ENCODE measurements around the gene ADIPOR1. TPM values are rescaled to one million over a fixed set of nuclear protein-coding genes. Genes with fewer than 3 reads are reported as not detected.
"Not testable (repeated sequence)": the region's sequence is repeated elsewhere in the genome, so short reads cannot be mapped to it uniquely, and the experiment has no call there.

The ADIPOR1 gene
- total RNA-seq (53.0 TPM), polyA plus RNA-seq (58.1 TPM)
- long read RNA-seq, donor 1, partial matches to known transcripts: 0 of 4 reads
- long read RNA-seq, donor 1, other reads (novel, unspliced or antisense): 0 of 4 reads
- long read RNA-seq, donor 2, transcript ADIPOR1-201 (8 exons, 2,177 nt): major isoform, 46 of 51 reads
- long read RNA-seq, donor 2, partial matches to known transcripts: 5 of 51 reads
- long read RNA-seq, donor 2, other reads (novel, unspliced or antisense): 0 of 51 reads
- long read RNA-seq, donor 3, transcript ADIPOR1-201 (8 exons, 2,177 nt): major isoform, 39 of 47 reads
- long read RNA-seq, donor 3, partial matches to known transcripts: 5 of 47 reads
- long read RNA-seq, donor 3, other reads (novel, unspliced or antisense): 0 of 47 reads
- long read RNA-seq, donor 4, transcript ADIPOR1-201 (8 exons, 2,177 nt): major isoform, 13 of 63 reads
- long read RNA-seq, donor 4, partial matches to known transcripts: 41 of 63 reads
- long read RNA-seq, donor 4, other reads (novel, unspliced or antisense): 8 of 63 reads
- long read RNA-seq, donor 5, transcript ADIPOR1-201 (8 exons, 2,177 nt): major isoform, 49 of 49 reads
- long read RNA-seq, donor 5, partial matches to known transcripts: 0 of 49 reads
- long read RNA-seq, donor 5, other reads (novel, unspliced or antisense): 0 of 49 reads
- long read RNA-seq, donor 6, transcript ADIPOR1-201 (8 exons, 2,177 nt): major isoform, 32 of 32 reads
- long read RNA-seq, donor 6, partial matches to known transcripts: 0 of 32 reads
- long read RNA-seq, donor 6, other reads (novel, unspliced or antisense): 0 of 32 reads
- long read RNA-seq, donor 7, transcript ADIPOR1-201 (8 exons, 2,177 nt): major isoform, 45 of 46 reads
- long read RNA-seq, donor 7, partial matches to known transcripts: 0 of 46 reads
- long read RNA-seq, donor 7, other reads (novel, unspliced or antisense): 0 of 46 reads
- long read RNA-seq, donor 8, transcript ADIPOR1-201 (8 exons, 2,177 nt): major isoform, 12 of 12 reads
- long read RNA-seq, donor 8, partial matches to known transcripts: 0 of 12 reads
- long read RNA-seq, donor 8, other reads (novel, unspliced or antisense): 0 of 12 reads
- long read RNA-seq, donor 9, transcript ADIPOR1-201 (8 exons, 2,177 nt): major isoform, 27 of 27 reads
- long read RNA-seq, donor 9, partial matches to known transcripts: 0 of 27 reads
- long read RNA-seq, donor 9, other reads (novel, unspliced or antisense): 0 of 27 reads
- long read RNA-seq, donor 10, transcript ADIPOR1-201 (8 exons, 2,177 nt): major isoform, 16 of 26 reads
- long read RNA-seq, donor 10, partial matches to known transcripts: 9 of 26 reads
- long read RNA-seq, donor 10, other reads (novel, unspliced or antisense): 0 of 26 reads

GRCh38 chr1:202957733-202958543, at the start of gene ADIPOR1:
Gene ADIPOR1, minus strand, starts transcription at chr1:202958312. Its CDS starts 7,242 bp downstream, at chr1:202951070.
- DNase-seq (ENCODE audit: low read depth in 6 of 9, low spot score in 9 of 9): peak in 8 of 9 donors; percentile 73 to 93 (median 86)

GRCh38 chr1:203006948-203007871, 49.1 kb upstream of the ADIPOR1 start, which contains the start of gene TMEM183A:
Gene TMEM183A, plus strand, starts transcription at chr1:203007374. Its CDS starts 92 bp downstream, at chr1:203007466.
- H3K36me3 ChIP-seq (ENCODE audit: control insufficient read depth in 2 of 2, insufficient read depth in 2 of 2, low read length in 1 of 2): peaks cover 13 to 26% of the 10 kb centered on the region in 2 donors
- under 1% methylated on average over 78 of the region's 78 CpGs for WGBS
- no peaks in the 10 kb centered on the region for H3K27me3 ChIP-seq (ENCODE audit: control insufficient read depth in 2 of 2, insufficient read depth in 1 of 2, low read length in 1 of 2)
- H3K9me3 ChIP-seq (ENCODE audit: control insufficient read depth in 2 of 2, insufficient read depth in 1 of 2, low read length in 1 of 2): no peaks in the 10 kb centered on the region
- H3K27ac ChIP-seq (ENCODE audit: low read depth in 1 of 2, low read length in 1 of 2): peak within 1 kb of the TSS; percentile 95
- DNase-seq (ENCODE audit: low read depth in 6 of 9, low spot score in 9 of 9): peak; percentile 93 to 98 (median 96)
- peak within 1 kb of the TSS; percentile 89 to 92 for H3K4me3 ChIP-seq (ENCODE audit: low read length in 2 of 2)
- H3K4me1 ChIP-seq (ENCODE audit: control insufficient read depth in 2 of 2, insufficient read depth in 2 of 2, low read length in 2 of 2): peaks cover 3 to 20% of the 10 kb centered on the region in 2 donors

More at GRCh38 chr1:202957733-202958543, at the start of gene ADIPOR1:
- Histone ChIP-seq H3K27me3 (ENCODE audit: control insufficient read depth in 2 of 2, insufficient read depth in 1 of 2, low read length in 1 of 2) (no peaks in the 10 kb centered on the region), H3K27ac (ENCODE audit: low read depth in 1 of 2, low read length in 1 of 2) (peak within 1 kb of the TSS; percentile 78 to 94), H3K4me3 (ENCODE audit: low read length in 2 of 2) (peak within 1 kb of the TSS; percentile 91 to 96), H3K36me3 (ENCODE audit: control insufficient read depth in 2 of 2, insufficient read depth in 2 of 2, low read length in 1 of 2) (peaks cover 12 to 17% of the 10 kb centered on the region in 2 donors), H3K9me3 (ENCODE audit: control insufficient read depth in 2 of 2, insufficient read depth in 1 of 2, low read length in 1 of 2) (no peaks in the 10 kb centered on the region), H3K4me1 (ENCODE audit: control insufficient read depth in 2 of 2, insufficient read depth in 2 of 2, low read length in 2 of 2) (peaks cover 17 to 19% of the 10 kb centered on the region in 2 donors)
- WGBS: under 1% methylated on average over 86 of the region's 86 CpGs

GRCh38 chr1:203005395-203006142, 47.5 kb upstream of the ADIPOR1 start:
- Histone ChIP-seq H3K4me1 (ENCODE audit: control insufficient read depth in 2 of 2, insufficient read depth in 2 of 2, low read length in 2 of 2) (peaks cover 3 to 20% of the 10 kb centered on the region in 2 donors), H3K36me3 (ENCODE audit: control insufficient read depth in 2 of 2, insufficient read depth in 2 of 2, low read length in 1 of 2) (peaks cover 8 to 15% of the 10 kb centered on the region in 2 donors)
- not testable (repeated sequence) for H3K27me3 ChIP-seq (ENCODE audit: control insufficient read depth in 2 of 2, insufficient read depth in 1 of 2, low read length in 1 of 2); H3K9me3 ChIP-seq (ENCODE audit: control insufficient read depth in 2 of 2, insufficient read depth in 1 of 2, low read length in 1 of 2); H3K4me3 ChIP-seq (ENCODE audit: low read length in 2 of 2); H3K27ac ChIP-seq (ENCODE audit: low read depth in 1 of 2, low read length in 1 of 2); DNase-seq (ENCODE audit: low read depth in 6 of 9, low spot score in 9 of 9)
- 95% methylated on average over 17 of the region's 17 CpGs for WGBS

- DNase-seq (ENCODE audit: low read depth in 6 of 9, low spot score in 9 of 9): no peak
- H3K9me3 ChIP-seq (ENCODE audit: control insufficient read depth in 2 of 2, insufficient read depth in 1 of 2, low read length in 1 of 2): no peaks in the 10 kb centered on the region
- no peak overlapping the region for H3K4me3 ChIP-seq (ENCODE audit: low read length in 2 of 2)
- 93% methylated on average over 1 of the region's 1 CpG for WGBS
- peaks cover 0 to 15% of the 10 kb centered on the region in 2 donors for H3K4me1 ChIP-seq (ENCODE audit: control insufficient read depth in 2 of 2, insufficient read depth in 2 of 2, low read length in 2 of 2)
- H3K27me3 ChIP-seq (ENCODE audit: control insufficient read depth in 2 of 2, insufficient read depth in 1 of 2, low read length in 1 of 2): no peaks in the 10 kb centered on the region
- H3K27ac ChIP-seq (ENCODE audit: low read depth in 1 of 2, low read length in 1 of 2): no peak overlapping the region
- H3K36me3 ChIP-seq (ENCODE audit: control insufficient read depth in 2 of 2, insufficient read depth in 2 of 2, low read length in 1 of 2): no peaks in the 10 kb centered on the region
These were observed 44.8 kb upstream of the ADIPOR1 start for GRCh38 chr1:203002951-203003350.

GRCh38 chr1:203001986-203002385, 43.9 kb upstream of the ADIPOR1 start:
- no peaks in the 10 kb centered on the region for H3K36me3 ChIP-seq (ENCODE audit: control insufficient read depth in 2 of 2, insufficient read depth in 2 of 2, low read length in 1 of 2)
- H3K27me3 ChIP-seq (ENCODE audit: control insufficient read depth in 2 of 2, insufficient read depth in 1 of 2, low read length in 1 of 2): no peaks in the 10 kb centered on the region
- H3K27ac ChIP-seq (ENCODE audit: low read depth in 1 of 2, low read length in 1 of 2): no peak overlapping the region
- no peak overlapping the region for H3K4me3 ChIP-seq (ENCODE audit: low read length in 2 of 2)
- peaks cover 0 to 14% of the 10 kb centered on the region in 2 donors for H3K4me1 ChIP-seq (ENCODE audit: control insufficient read depth in 2 of 2, insufficient read depth in 2 of 2, low read length in 2 of 2)
- no peaks in the 10 kb centered on the region for H3K9me3 ChIP-seq (ENCODE audit: control insufficient read depth in 2 of 2, insufficient read depth in 1 of 2, low read length in 1 of 2)
- WGBS: 97% methylated on average over 9 of the region's 9 CpGs
- DNase-seq (ENCODE audit: low read depth in 6 of 9, low spot score in 9 of 9): no peak

GRCh38 chr1:203000217-203000944, 42.3 kb upstream of the ADIPOR1 start:
- H3K27ac ChIP-seq (ENCODE audit: low read depth in 1 of 2, low read length in 1 of 2): no peak overlapping the region
- no peaks in the 10 kb centered on the region for H3K27me3 ChIP-seq (ENCODE audit: control insufficient read depth in 2 of 2, insufficient read depth in 1 of 2, low read length in 1 of 2)
- no peak for DNase-seq (ENCODE audit: low read depth in 6 of 9, low spot score in 9 of 9)
- H3K4me1 ChIP-seq (ENCODE audit: control insufficient read depth in 2 of 2, insufficient read depth in 2 of 2, low read length in 2 of 2): peaks cover 0 to 4% of the 10 kb centered on the region in 2 donors
- no peaks in the 10 kb centered on the region for H3K9me3 ChIP-seq (ENCODE audit: control insufficient read depth in 2 of 2, insufficient read depth in 1 of 2, low read length in 1 of 2)
- H3K36me3 ChIP-seq (ENCODE audit: control insufficient read depth in 2 of 2, insufficient read depth in 2 of 2, low read length in 1 of 2): no peaks in the 10 kb centered on the region
- H3K4me3 ChIP-seq (ENCODE audit: low read length in 2 of 2): no peak overlapping the region
- 97% methylated on average over 3 of the region's 3 CpGs for WGBS

Measured in thymus (tissue), 14 donors.